Fibroblast of pulmonary artery (primary cell): ENCODE results near the gene FBXW11.
"Not testable (repeated sequence)": the region's sequence is repeated elsewhere in the genome, so short reads cannot be mapped to it uniquely, and the experiment has no call there.

Source experiments
- DNase-seq: peaks from one replicate; pipeline ENCODE4 v3.0.0-alpha.2; 2010; ENCODE audit warnings: low read depth
- H3K4me3 ChIP-seq: replicated peaks from 2 replicates; pipeline ENCODE4 v1.5.1; 2011; ENCODE audit warnings: low read depth, mild to moderate bottlenecking, control low read depth, low read length, moderate library complexity
- CTCF ChIP-seq: IDR thresholded peaks from 2 replicates; pipeline ENCODE4 v1.5.1; 2011; ENCODE audit warnings: mild to moderate bottlenecking, control low read depth, low read length, inconsistent platforms; ENCODE audit errors: missing control alignments

Gene FBXW11

GRCh38 chr5:171978016-171978415, 28.4 kb downstream of the FBXW11 start:
- TF ChIP-seq CTCF = no peak
- no peak overlapping the region for H3K4me3 ChIP-seq
- no peak for DNase-seq

GRCh38 chr5:171977244-171977950, 29.0 kb downstream of the FBXW11 start:
- H3K4me3 ChIP-seq, DNase-seq: not testable (repeated sequence)

DNA sequence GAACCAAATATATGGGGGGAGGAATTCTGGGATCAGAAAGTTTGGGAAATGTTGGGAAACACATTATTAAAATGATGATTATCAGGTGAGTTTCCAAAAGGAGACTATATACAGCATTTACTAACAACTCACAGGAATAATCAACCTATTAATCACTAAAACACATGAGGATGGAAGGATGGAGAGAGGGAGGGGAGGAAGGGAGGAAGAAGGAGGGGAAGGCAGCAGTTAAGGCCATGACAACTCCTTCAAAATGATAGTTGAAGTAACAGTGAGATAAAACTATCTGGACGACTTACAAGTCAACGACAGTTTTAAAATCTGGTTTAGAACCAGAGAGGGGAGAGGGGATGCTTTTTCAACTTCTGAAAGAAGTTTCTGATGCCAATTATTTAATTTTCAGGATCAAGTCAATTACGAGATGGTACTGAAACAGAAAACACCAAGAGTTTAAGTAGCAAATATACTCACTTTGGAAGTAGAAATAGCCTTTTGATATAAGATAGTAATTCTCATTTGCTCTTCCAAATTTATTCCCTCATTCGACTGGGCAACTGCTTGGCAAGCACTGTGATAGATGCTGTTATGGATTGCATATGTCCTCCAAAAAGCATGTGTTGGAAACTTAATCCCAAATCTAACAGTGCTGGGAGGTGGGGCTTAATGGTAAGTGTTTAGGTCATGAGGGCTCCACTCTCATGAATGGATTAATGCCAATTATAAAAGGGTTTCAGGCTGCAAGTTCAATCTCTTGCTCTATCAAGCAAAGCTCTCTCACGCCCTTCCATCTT, 30.4 kb downstream of the FBXW11 start:
- H3K4me3 ChIP-seq = no peak overlapping the region
- TF ChIP-seq CTCF = no peak
- no peak for DNase-seq

DNA sequence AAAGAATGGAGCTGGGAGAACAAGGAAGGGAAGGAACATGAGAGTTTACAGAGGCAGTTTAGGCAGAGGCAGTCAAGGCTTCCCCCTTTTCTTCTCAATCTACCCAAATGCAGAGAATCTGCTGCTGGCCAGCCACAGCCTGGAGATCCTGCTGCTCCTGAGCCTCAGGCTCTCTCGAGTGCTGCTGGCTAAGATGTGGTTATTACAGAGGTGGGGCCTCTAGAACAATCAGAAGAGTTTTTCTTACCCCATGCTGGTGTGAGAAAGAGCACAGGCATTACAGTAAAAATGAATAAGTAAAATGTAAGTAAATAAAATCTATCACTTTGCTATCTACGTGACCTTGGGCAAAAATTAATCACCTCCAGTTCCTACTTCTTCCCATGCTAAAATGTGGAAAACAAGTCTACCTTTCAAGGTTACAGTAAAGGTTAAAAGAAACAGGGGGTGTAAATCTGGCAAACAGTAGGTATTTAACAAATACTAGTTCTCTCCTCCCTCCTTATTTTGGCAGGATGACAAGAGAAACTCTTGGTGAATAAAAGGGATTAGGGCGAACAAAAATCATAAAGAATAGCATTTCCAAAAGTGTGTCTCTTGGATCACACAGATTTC, 31.1 kb downstream of the FBXW11 start:
- no peak for TF ChIP-seq CTCF
- DNase-seq = peak; percentile 48
- H3K4me3 ChIP-seq = no peak overlapping the region

GRCh38 chr5:171970826-171971225, 35.6 kb downstream of the FBXW11 start:
- no peak for TF ChIP-seq CTCF
- no peak overlapping the region for H3K4me3 ChIP-seq
- DNase-seq = no peak

- no peak for TF ChIP-seq CTCF
- H3K4me3 ChIP-seq = no peak overlapping the region
- DNase-seq = no peak
Observed at GRCh38 chr5:171969288-171969880, 37.1 kb downstream of the FBXW11 start.

DNA sequence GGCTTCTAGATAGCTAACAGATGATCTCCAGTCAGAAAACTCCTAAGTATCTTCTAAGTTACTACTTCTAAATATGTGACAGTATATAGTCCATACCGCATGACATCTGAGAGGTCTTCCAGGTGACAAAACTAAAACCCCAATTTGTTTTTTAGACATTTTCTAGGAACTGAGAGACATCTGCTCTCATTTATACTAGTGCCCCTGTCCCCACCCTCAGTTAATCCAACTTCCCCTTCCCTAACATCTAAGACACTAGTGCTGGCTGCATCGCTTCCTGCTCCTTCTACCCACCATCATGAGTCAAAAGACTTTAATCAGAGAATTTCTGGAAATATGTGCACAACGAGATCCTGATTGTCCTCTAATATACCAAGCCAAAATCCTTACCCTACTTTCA, 37.9 kb downstream of the FBXW11 start:
- H3K4me3 ChIP-seq = no peak overlapping the region
- no peak for DNase-seq
- TF ChIP-seq CTCF = no peak
